HG03039 (cell line): Measurements from ENCODE around the gene ARHGEF7.
"Not testable (repeated sequence)": the region's sequence is repeated elsewhere in the genome, so short reads cannot be mapped to it uniquely, and the experiment has no call there.

Source experiments
- ATAC-seq: cut with Tn5 transposase; IDR thresholded peaks from one replicate; pipeline ENCODE4 v1.9.1; 2021; ENCODE audit warnings: mild to moderate bottlenecking, moderate library complexity; ENCODE audit not compliant: unreplicated experiment

Gene ARHGEF7

DNA sequence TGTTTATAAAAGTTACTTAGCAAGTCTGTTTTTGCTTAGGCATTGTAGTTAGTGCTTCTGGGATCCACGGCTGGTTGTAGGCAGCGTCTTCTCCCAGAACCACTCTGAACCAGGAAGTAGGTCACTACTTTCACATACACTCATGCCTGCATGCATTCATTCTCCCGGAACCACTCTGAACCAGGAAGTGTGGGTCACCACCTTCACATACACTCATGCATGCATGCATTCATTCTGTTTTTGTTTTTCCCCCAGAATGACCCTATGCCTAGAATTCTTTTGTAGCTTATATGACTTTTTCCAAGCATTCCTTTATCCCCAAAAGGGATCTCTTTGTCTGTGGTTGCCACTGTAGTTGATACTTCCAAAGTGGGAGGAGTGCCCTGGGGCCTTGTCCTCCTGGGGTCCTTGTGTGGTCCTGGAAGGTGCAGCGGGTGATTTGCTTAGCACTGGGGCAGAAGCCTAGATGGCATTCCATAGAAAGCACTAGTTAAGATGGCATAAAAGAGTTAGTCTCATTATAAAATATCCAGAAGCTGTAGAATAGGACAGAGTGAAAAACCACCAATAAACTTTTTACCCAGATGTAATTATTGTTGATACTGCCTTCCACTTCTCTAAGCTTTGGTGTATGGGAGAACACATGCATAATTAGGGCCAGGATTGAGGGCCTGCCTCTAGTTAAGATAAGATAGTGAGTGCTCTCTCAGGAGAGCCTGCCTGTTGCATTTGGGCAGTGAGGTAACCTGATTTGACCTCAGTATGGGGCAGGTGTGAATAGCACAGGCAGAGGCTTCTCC is 136.7 kb downstream of the ARHGEF7 start:
- no peak for ATAC-seq

DNA sequence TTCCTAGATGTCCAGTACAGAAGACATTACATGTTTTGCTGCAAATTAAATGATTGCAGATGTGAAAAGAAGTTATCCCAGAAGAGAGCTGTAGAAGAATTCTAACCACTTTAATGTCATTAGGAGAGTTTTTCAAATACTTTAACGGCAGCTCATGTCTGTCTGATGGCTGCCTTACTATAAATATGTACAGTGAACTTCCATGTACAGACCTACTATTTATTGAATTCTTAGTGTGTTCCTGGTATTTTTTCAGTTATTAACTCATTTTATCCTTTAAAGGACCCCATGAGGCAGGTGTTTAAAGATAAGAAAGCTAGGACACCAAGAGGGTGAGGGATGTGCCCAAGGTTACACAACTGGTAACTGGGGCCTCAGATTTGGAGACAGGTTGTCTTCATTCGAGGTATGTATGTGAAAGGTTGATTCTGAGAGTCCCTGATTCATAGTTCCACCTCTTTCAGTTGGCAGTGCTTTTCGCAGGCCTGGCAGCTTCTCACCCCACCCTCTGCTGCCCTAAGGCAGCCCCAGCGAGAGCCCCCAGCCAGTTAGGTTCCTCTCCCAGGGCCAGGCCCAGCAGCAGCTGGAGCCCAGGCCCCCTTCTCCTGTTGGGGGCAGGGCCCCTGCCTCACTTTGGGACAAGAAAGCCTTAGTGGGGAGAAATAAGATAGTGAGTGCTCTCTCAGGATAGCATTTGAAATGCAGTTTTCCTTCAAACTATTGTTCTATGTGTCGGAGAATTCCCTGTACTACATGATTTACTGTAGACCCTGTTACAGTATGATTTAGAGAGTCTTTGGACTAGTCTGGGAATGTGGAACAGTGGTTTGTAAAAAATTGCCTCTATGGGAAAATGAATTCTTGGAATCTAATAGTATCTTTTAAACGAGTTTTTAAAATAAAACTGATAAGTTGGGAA is 137.6 kb downstream of the ARHGEF7 start:
- ATAC-seq, result no peak

DNA sequence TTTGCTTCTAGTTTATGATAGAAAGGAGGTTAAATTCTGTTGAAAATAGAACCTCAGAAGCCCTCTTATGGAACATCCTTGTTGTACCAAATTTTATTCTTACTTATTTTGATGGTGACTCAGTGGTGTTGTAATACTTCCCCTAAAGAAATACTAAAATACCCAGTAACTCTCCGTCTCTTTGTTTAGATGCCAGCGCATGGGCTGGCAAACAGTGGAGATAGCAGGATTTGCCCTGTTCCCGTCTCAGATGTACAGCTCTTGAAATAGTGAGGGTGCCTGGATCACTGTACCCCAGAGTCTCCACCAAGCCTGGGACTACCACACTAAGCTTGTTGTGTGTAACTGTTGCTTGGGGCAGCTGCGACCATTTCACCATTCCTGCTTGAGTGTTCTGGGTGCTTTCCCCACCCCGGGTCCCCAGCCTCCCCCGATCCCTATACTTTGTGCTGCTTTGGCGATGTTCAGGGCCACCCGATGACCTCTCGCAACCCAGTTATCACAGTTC is 138.3 kb downstream of the ARHGEF7 start:
- no peak for ATAC-seq

DNA sequence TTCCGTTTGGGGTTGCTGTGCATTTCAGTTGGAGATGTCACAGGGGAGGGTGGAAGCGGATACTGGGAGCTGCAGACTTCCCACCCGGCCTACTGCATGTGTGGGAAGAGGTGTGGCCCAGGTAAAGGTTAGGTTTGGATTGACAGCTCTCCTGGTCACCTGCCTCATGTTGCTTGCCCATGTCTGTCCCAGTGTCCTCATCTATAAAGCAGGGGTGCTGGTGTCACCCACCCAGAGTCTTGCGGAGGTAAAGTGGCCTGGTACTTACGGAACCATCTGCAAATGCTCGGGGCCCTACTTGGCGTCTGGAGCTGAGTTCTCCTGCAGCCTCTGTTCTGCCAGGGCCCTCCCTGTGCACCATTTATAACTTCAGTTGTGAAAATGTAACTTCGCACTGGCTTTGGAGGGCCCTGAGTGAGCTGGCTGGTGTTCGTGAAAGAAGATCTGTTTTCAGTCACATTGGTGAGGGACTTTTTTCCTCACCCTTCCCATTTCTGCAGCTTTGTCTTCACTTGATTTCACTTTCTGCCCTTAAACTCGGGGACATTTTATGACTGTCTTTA is 140.2 kb downstream of the ARHGEF7 start:
- ATAC-seq, result no peak

DNA sequence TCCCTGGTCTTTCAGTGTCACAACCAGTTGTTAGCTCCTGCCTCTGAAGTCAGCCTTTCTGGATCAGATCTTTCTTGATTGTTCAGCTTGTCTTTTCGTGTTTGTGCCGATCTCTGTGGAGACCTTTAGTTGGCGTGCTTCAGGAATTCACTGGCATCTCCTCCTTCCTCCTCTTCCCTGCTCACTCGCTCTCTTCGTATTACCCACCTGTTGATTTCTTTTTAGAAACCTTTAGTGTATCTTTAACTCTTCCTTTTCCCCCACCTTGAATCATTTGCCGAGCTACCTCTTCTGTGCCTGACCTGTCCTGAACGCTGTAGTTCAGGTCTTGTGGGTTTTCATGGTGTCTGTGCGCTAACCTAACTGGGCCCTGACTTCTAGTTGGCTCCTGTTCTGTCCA is 141.3 kb downstream of the ARHGEF7 start:
- no peak for ATAC-seq

DNA sequence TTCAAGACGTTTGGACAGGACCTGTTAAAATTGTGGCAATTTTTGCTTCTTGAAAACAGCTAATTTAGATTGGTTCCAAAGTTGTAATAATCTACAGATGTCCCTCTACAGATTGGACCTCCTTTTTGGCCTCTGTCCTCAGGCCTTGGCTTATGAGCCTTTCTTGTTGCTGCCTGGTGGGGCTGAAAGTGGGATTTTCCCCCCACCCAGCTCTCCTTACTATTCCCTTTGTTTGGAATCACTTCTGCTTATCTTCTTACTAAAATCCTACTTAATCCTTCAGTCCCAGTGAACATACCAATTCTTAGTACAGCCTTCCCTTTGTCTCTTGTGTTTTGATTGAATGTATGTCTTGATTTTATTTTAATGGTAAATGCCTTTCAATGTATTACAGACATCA is 141.8 kb downstream of the ARHGEF7 start:
- ATAC-seq, result no peak

DNA sequence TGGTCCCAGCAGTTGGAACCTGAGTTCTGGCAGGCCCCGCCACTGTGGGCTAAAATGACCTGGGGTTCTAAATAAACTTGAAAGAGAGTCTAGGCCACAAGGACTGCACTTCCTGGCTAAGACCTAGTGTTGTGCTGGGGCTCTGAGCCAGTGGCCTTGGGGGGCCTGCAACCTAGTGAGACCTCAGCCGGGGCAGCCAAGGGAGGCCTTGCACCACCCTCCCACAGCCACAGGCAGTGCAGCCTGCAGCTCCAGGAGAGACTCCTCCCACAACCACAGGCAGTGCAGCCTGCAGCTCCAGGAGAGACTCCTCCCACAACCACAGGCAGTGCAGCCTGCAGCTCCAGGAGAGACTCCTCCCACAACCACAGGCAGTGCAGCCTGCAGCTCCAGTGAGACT is 142.8 kb downstream of the ARHGEF7 start:
- ATAC-seq, result not testable (repeated sequence)

DNA sequence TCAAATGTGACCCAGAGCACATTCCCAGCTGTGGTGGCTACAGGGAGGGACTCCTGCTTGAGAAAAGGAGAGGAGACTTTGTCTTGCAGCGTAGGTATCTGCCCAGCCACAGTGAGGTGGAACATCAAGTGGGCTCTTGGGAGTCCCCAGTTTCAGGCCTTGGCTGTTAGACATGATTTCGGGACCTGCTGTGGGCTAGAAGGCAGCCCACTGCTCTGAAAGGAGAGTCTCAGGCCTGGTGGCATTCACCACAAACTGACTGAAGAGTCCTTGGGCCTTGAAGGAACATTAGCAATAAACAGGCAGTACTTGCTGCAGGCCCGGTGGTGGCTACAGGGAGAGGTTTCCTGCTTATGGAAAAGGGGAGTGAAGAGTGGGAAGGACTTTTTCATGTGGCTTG is 143.5 kb downstream of the ARHGEF7 start:
- no peak for ATAC-seq

DNA sequence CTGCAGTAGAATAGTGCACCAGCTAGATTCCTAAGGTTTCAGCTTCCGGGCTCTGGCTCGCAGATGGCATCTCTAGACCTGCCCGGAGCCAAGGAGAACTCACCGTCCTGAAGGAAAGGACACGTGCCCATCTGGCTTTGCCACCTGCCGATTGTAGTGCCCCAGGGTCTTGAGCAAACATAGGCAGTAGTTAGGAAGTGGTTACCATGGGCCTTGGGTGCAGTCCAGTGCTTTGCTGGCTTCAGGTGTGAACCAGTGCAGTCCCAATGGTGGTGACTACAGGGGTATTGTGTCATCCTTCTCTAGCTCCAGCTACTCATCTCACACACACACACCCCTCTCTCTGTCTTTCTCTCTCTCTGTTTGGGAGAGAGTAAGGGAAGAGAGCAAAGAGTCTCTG is 143.9 kb downstream of the ARHGEF7 start:
- no peak for ATAC-seq

DNA sequence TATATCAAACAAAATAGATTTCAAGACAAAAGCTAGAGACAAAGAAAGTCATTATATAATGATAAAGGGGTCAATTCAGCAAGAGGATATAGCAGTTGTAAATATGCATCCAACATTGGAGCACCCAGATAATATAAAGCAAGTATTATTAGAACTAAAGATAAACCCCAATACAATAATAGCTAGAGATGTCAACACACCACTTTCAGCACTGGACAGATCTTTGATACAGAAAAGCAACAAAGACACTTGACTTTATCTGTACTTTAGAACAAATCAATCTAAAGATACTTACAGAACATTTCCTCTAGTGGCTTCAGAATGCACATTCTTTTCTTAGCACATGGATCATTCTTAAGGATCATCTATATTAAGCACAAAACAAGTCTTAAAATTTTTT is 146.2 kb downstream of the ARHGEF7 start:
- ATAC-seq, result no peak

DNA sequence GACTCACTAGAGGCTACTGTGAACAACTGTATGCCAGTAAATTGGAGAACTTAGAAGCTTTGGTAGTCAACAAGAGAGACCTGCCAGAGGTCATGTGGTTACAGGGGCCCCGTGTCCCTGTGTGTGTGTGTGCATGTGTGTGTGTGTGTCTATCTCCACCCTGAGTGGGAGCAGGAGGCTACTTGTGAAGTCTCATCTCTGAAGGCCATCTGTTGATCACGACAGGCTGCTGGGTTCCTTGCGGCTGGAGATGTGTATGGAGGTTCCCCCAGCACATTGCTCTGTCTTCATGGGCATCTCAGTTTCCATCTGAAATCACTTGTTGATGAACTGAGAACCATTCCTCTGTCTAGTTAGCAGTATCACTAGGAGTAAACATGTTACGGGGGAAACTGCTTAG is 147.2 kb downstream of the ARHGEF7 start:
- ATAC-seq, result no peak

DNA sequence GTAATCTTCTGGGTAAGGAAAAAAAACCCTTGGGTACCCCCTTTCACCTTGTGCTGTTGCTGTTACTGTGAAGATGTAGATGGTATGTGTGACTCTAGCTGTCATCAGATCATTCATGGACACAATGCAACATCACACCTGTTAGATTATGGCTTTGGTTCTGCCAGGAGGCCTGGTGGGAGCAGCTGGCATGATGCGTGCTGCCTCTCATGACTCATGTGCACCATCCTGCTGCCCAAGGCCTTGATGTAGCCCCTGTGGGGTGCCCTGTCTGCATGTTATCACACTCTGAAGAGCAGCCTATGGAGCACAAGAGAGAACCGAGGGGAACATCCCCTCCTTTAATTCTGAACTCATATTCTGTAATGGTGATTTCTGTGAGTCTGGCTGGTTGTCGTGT is 147.6 kb downstream of the ARHGEF7 start:
- ATAC-seq, result no peak

DNA sequence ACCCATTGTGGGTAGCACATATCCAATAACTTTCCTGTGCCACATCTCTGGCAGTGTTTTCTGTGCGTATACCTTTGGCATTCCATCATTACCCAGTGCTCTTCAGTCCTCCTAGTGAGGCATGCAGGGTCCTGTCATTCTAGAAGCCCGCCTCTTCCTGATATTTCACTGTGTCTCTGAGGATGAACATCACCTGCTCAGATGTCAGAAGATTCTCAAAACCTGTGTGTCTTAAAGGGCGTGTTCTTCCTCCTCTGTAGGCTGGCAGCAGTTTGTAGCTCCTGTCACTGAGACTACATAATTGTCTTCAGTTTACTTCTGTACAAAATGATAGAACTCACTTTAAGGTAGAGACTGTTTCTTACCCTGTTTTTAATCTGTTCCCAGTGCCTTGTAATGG is 148.5 kb downstream of the ARHGEF7 start:
- ATAC-seq, result no peak

DNA sequence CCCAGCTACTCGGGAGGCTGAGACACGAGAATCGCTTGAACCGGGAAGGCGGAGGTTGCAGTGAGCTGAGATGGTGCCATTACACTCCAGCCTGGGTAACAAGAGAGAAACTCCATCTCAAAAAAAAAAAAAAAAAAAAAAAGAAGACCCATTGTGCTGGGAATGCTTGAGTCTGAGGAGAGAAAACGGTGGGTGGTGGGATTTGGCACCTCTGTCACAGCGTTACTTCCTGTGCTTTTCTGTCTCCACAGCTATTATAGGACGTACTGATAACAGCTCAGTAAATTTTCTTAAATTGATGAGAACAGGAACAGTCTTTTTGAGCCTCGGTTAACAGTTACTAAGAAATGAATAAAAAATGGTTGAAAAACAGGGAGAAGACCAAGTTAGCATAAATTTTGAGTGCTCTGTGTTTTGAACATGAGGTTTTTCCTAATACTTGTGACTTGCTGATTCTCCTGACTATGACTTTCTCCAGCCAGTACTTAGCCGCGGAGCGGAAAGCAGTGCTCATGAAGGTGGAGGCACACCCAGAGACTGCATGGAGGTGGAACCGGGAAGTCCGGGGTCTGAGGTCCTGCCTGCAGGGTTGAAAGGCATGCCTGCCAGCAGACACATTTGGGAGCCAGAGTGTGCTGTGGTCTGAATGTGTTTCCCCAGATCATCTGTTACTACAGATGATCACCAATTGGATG is 150.0 kb downstream of the ARHGEF7 start:
- ATAC-seq, result no peak

DNA sequence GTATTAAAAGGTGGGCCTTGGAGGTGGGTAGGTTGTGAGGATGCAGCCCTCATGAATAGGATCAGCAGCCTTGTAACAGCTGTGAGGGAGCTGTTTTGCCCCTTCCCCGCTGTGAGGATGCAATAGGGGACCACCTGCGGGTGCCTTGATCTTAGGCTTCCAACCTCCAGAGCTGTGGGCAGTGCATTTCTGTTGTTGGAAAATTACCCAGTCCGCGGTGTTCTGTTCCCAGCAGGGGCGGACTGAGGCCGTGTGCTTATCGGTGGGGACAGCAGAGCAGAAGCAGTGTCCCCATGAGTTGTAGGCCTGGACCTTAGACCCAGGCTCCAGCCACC is 150.6 kb downstream of the ARHGEF7 start:
- ATAC-seq, result no peak

DNA sequence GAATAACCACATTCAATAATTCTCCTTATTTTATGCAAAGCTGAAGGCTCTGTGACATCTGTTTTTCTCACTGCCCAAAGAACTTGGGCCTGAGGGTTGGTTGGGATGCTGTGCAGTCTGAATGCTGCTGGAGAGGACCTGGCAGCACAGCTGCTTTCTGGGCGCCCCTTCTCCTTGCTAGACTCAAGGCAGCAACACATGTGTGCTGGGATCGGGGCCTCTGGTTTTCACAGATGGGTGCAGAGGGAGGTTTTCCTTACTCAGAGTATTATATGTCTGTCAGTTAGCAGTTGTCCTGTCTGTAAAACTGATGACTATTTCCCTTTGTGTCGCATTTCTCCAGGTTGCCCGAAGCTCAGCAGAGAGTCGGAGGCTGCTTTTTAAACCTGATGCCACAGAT is 152.1 kb downstream of the ARHGEF7 start:
- ATAC-seq, result no peak

DNA sequence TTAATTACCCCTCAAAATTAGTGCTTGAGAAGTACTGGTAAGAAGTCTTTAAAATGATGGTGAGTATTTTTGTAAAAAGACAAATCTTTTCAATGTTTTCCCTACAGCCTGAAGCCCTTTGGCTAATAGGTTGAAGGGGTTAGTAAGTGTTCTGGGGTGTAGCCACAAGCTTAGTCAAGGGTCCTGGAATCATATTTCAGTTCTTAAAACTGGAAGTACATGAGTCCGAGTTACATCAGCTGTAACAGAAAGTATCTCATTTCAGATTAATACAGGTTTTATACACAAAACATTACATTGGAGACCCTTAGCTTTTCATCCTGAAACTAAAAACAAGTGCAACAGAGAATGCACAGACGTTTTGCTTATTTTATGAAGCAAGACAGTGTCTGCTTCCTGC is 152.7 kb downstream of the ARHGEF7 start:
- no peak for ATAC-seq

DNA sequence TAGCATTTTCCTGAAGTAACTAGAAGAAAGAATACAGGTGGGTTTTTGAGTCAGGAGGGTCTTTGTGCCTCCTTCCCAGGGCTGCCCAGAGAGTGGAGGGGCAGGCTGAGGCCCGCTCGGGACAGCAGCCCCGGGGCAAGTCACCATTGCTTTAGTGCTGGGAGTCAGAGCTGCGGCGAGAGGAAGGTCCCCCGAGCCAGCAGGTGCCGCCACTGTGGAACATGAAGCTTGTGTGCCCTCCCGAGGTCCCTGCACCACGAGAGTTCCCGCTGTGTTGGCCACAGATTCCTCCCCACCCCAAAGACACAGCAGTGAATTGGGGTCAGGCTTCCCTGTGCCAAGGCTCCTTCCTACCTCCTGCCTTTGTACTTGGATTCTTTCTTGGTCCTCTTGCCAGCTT is 154.4 kb downstream of the ARHGEF7 start:
- ATAC-seq, result no peak

DNA sequence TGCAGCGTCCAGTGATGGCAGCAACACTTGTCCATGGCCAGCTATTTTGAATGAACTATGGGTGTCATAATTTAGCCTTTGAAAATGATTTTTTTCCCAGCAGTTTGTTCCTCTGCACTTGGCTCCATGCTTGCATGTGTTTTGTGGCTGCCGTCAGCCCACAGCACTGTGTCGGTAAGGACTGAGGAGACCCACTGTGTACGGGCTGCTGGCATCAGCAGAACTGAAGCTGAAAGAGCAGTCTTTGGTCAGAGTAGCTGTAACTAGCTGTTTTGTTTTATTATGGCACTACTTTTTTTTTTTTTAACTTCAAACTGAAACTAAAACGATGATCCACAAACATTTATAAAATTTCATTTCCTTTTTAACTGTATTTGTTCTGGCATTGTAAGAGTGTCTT is 155.0 kb downstream of the ARHGEF7 start:
- no peak for ATAC-seq

DNA sequence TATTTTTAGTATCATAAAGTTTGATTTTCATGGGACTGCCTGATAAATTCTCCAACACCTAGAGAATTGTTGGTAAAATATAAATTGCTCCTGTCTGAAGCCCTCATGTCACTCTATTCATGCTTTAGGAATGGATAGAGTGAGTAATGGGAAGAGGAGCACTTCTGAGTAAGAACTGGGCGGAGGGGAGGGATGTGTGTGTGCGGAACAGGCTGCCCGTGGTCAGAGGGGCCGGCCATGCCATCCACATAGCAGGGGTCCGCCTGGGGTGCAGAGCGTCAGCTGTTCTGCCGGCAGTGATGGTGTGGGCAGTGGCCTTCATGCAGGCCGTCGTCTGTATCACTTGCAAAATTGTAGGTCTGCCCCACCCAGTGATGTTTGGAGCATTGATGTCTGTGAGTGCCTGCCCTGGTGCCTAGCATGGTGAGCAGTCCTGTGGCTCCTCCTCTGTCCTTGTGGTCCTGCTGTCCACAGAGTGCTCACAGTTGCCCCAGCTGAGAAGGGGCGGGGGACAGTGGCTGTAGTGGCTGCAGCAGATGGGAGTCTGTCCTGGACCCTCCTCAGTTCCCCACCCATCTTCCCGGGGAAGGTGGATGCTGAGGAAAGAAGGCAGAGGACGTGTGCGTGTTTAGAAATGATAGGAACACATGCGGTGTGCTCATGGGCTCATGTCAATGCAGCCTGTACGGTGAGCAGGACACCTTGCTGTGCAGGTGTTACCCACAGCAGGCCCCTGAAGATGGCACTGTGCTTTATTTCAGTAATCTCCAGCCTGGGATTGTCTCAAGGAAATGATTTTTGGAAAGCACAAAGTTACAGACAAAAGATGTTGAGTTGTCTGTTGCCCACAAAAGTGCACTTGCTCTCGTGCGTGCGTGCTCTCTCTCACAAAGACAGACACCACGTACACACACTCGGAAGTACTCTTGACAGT is 155.9 kb downstream of the ARHGEF7 start:
- no peak for ATAC-seq
